WTC11 (cell line): ENCODE results near the gene SYNC.

Experiments
- FOXJ3 ChIP-seq: sonication (generic); formaldehyde crosslinking; IDR thresholded peaks from 2 replicates; pipeline ENCODE4 v1.9.0; 2021; ENCODE audit warnings: missing genetic modification reagents, mild to moderate bottlenecking, borderline replicate concordance
- GTF2I ChIP-seq: fragments of 250-450 bp; sonication (Bioruptor Pico); conservative IDR thresholded peaks from 2 replicates; pipeline ENCODE4 v1.4.0; 2021; ENCODE audit warnings: mild to moderate bottlenecking
- JUN ChIP-seq: sonication (generic); formaldehyde crosslinking; IDR thresholded peaks from 2 replicates; pipeline ENCODE4 v1.8.0; 2023; ENCODE audit warnings: mild to moderate bottlenecking, missing genetic modification reagents
- OVOL2 ChIP-seq: fragments of 250-450 bp; sonication (Bioruptor Pico); IDR thresholded peaks from 2 replicates; pipeline ENCODE4 v1.9.0; 2021; ENCODE audit warnings: mild to moderate bottlenecking, borderline replicate concordance
- RELA ChIP-seq: sonication (generic); formaldehyde crosslinking; IDR thresholded peaks from 2 replicates; pipeline ENCODE4 v1.8.1; 2022; ENCODE audit warnings: missing genetic modification reagents, mild to moderate bottlenecking, borderline replicate concordance
- TF ChIP-seq, protein P1 (sequence below): fragments of 200-600 bp; IDR thresholded peaks from 2 replicates; pipeline ENCODE4 v1.8.0; 2022; ENCODE audit warnings: antibody characterized with exemption
- TF ChIP-seq, protein P2 (sequence below): sonication (generic); formaldehyde crosslinking; IDR thresholded peaks from 2 replicates; pipeline ENCODE4 v1.8.0; 2022; ENCODE audit warnings: mild to moderate bottlenecking, missing genetic modification reagents

DNA sequence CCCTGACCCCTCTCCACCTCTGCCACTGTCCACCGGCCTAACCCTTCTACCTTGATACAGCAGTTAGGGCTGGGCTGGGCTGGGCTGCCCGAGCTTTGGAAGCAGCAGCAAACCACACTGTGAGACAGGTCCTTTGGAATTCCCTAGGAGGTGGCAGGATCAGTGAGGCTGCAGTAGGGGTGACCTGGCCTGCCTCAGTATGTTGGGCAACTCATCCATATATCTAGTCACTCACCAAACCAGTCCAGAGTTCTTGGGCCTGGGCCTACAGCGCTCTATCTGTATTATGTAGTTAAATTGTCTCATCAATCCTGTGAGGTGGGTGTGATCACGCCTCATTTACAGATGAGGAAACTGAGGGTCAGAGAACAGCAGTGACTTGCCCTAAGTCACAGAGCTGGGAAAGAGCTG, 13.3 kb upstream of the SYNC start:
- TF ChIP-seq JUN (CRISPR knock-in tag) (no peak), RELA (CRISPR knock-in tag) (no peak), OVOL2 (CRISPR knock-in tag) (no peak), FOXJ3 (CRISPR knock-in tag) (no peak), GTF2I (CRISPR knock-in tag) (no peak)
- TF ChIP-seq, protein P1, sequence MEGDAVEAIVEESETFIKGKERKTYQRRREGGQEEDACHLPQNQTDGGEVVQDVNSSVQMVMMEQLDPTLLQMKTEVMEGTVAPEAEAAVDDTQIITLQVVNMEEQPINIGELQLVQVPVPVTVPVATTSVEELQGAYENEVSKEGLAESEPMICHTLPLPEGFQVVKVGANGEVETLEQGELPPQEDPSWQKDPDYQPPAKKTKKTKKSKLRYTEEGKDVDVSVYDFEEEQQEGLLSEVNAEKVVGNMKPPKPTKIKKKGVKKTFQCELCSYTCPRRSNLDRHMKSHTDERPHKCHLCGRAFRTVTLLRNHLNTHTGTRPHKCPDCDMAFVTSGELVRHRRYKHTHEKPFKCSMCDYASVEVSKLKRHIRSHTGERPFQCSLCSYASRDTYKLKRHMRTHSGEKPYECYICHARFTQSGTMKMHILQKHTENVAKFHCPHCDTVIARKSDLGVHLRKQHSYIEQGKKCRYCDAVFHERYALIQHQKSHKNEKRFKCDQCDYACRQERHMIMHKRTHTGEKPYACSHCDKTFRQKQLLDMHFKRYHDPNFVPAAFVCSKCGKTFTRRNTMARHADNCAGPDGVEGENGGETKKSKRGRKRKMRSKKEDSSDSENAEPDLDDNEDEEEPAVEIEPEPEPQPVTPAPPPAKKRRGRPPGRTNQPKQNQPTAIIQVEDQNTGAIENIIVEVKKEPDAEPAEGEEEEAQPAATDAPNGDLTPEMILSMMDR: no peak
- TF ChIP-seq, protein P2, sequence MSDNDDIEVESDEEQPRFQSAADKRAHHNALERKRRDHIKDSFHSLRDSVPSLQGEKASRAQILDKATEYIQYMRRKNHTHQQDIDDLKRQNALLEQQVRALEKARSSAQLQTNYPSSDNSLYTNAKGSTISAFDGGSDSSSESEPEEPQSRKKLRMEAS: no peak
